ENCODE results near the gene XYLT1. TPM values are rescaled to one million over a fixed set of nuclear protein-coding genes. Genes with fewer than 3 reads are reported as not detected.

Gene XYLT1
- total and polyA plus RNA-seq, 8 donors = 6.0 to 8.4 (median 7.3) TPM

- intact Hi-C loops (cut with DNase I) = no loop called here
- Histone ChIP-seq H3K4me3 (no peak overlapping the region), H3K27ac (no peak overlapping the region), H3K4me1 (peaks cover 0 to 16% of the 10 kb centered on the region in 2 donors), H3K9me3 (no peaks in the 10 kb centered on the region), H3K27me3 (no peaks in the 10 kb centered on the region), H3K36me3 (no peaks in the 10 kb centered on the region)
- no peak for TF ChIP-seq CTCF (IDR thresholded peaks at IDR 0.05)
- ATAC-seq (no peak), DNase-seq (no peak)
These were observed 49.9 kb downstream of the XYLT1 start for GRCh38 chr16:17420816-17421215.

DNA sequence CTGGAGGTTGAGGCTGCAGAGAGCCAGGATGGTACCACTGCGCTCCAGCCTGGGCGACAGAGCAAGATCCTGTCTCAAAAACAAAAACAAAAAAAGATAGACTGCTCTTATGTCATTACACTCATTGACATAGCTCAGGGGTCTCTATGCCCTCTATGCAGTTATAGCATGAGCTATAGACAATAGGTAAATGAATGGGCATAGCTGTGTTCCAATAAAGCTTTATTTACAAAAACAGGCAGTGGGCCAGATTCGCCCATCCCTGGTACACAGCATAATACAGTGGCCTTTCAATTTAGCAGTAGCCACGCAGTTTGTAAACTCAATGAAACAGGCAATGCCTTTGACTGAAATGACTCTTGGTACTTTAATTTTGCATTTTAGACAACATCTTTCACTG lies 51.5 kb downstream of the XYLT1 start:
- intact Hi-C loops (cut with DNase I) = no loop called here

GRCh38 chr16:17417740-17418139 lies 53.0 kb downstream of the XYLT1 start:
- H3K27ac ChIP-seq = no peak overlapping the region
- H3K4me1 ChIP-seq = peaks cover 0 to 20% of the 10 kb centered on the region in 2 donors
- intact Hi-C loops (cut with DNase I) = no loop called here
- DNase-seq (no peak), ATAC-seq (no peak)
- TF ChIP-seq CTCF (IDR thresholded peaks at IDR 0.05) = no peak
- H3K4me3 ChIP-seq = no peak overlapping the region
- H3K27me3 ChIP-seq = no peaks in the 10 kb centered on the region
- no peaks in the 10 kb centered on the region for H3K9me3 ChIP-seq
- no peaks in the 10 kb centered on the region for H3K36me3 ChIP-seq

More for the DNA sequence above, 51.5 kb downstream of the XYLT1 start:
- DNase-seq (no peak), ATAC-seq (no peak)
- H3K27me3 ChIP-seq = no peaks in the 10 kb centered on the region
- H3K4me3 ChIP-seq = no peak overlapping the region
- H3K27ac ChIP-seq = no peak overlapping the region
- no peaks in the 10 kb centered on the region for H3K36me3 ChIP-seq
- H3K9me3 ChIP-seq = no peaks in the 10 kb centered on the region
- TF ChIP-seq CTCF (IDR thresholded peaks at IDR 0.05) = no peak
- peaks cover 0 to 20% of the 10 kb centered on the region in 2 donors for H3K4me1 ChIP-seq

DNA sequence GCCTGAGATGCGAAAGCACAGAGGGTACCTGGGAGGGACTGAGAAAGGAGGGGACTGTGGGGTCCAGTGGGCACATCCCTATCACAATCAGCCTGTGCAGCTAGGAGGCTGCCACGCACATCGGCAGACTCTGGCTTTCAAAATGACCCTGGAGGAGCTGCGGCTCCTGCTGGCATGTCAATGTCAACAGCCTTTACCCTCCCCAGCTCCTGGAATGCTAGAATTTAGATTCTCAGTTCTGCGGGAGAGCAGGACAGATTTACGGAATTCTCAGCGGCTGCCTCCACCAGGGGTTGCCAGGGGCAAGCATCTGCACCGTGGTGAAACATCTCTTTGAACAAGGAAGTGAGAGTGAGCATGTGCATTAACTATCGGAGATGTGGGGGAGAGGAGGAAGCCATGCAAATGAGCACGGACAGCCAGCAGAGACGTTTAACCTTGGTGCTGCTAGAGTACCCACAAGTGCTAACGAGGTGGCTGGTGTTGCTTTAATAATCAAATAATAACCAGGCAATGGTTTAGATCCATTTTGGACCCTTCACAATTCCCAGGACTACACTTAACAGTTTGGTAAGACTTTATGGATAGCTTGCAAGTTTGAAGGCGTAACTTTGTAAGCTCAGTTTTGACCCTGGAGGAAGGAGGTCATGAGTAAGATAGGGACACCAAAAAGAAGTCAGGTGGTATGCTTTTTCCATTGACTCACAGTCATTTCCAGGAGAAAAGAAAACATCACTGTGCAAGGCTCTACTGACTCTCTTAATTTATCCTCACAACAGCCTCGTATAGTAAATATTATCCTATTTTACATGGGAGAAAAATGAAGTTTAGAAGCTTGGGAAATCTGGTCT lies 54.1 kb downstream of the XYLT1 start:
- Histone ChIP-seq H3K4me3 (no peak overlapping the region), H3K27ac (peak overlapping the region in 1 of 2 donors; percentile 59), H3K4me1 (peaks cover 0 to 20% of the 10 kb centered on the region in 2 donors), H3K36me3 (no peaks in the 10 kb centered on the region), H3K9me3 (no peaks in the 10 kb centered on the region), H3K27me3 (no peaks in the 10 kb centered on the region)
- intact Hi-C loops (cut with DNase I) = no loop called here
- ATAC-seq = peak; percentile 82
- TF ChIP-seq CTCF (IDR thresholded peaks at IDR 0.05) = no peak
- peak in 2 of 4 donors; percentile 47 to 74 for DNase-seq

GRCh38 chr16:17414916-17415315 lies 55.8 kb downstream of the XYLT1 start:
- TF ChIP-seq CTCF (IDR thresholded peaks at IDR 0.05) = no peak
- intact Hi-C loops (cut with DNase I) = no loop called here

More at GRCh38 chr16:17414916-17415315, 55.8 kb downstream of the XYLT1 start:
- Histone ChIP-seq H3K9me3 (no peaks in the 10 kb centered on the region), H3K4me3 (no peak overlapping the region), H3K36me3 (no peaks in the 10 kb centered on the region), H3K4me1 (peaks cover 0 to 20% of the 10 kb centered on the region in 2 donors), H3K27ac (no peak overlapping the region), H3K27me3 (no peaks in the 10 kb centered on the region)
- DNase-seq = no peak
- no peak for ATAC-seq
